GM12801 (cell line): ENCODE data around the gene PLP1.

Experiments used
- TF ChIP-seq, protein P1 (sequence below): IDR thresholded peaks from one replicate; pipeline ENCODE4 v1.5.1; 2011; ENCODE audit warnings: control low read depth; ENCODE audit not compliant: insufficient read length; ENCODE audit errors: extremely low read depth

Gene PLP1

DNA sequence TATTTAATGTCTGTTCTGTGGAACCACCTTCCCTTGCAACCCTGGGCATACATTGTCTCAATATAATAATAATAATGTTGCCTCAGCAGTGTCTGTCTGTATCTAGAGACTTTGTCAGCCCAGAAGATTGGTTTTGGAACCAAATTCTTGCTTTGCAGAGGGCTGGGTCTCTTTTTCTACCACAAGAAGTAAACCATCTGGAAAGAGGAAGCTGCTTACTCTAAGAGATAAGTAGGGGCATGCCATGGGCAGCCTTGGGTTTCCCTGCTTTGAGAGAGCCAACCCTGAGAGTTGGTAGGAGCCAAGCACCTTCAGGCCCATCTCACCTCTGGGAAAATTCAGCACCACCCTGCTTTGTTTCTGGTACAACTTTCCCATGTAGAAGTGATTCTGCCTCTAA lies 38.9 kb upstream of the PLP1 start:
- TF ChIP-seq, protein P1, sequence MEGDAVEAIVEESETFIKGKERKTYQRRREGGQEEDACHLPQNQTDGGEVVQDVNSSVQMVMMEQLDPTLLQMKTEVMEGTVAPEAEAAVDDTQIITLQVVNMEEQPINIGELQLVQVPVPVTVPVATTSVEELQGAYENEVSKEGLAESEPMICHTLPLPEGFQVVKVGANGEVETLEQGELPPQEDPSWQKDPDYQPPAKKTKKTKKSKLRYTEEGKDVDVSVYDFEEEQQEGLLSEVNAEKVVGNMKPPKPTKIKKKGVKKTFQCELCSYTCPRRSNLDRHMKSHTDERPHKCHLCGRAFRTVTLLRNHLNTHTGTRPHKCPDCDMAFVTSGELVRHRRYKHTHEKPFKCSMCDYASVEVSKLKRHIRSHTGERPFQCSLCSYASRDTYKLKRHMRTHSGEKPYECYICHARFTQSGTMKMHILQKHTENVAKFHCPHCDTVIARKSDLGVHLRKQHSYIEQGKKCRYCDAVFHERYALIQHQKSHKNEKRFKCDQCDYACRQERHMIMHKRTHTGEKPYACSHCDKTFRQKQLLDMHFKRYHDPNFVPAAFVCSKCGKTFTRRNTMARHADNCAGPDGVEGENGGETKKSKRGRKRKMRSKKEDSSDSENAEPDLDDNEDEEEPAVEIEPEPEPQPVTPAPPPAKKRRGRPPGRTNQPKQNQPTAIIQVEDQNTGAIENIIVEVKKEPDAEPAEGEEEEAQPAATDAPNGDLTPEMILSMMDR, result no peak

DNA sequence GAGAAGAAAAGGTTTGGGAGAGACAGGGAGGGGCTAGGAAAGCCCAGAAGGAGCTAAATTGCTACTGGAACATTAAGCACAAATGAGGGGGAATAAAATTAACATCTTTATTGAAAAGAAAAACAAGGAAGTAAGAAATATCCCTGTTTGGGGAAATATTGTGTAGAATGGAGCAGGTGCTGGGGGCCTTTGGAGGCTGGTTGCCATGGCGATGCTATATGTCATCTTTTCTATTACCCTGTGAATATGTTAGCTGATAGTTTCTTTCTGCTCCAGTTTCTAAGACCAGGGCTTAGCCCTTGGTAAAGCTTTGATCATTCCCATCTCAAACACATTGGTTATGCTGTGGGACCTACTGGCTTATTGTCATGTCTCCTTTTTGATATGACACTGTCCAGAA lies 37.2 kb upstream of the PLP1 start:
- TF ChIP-seq, protein P1, result no peak

DNA sequence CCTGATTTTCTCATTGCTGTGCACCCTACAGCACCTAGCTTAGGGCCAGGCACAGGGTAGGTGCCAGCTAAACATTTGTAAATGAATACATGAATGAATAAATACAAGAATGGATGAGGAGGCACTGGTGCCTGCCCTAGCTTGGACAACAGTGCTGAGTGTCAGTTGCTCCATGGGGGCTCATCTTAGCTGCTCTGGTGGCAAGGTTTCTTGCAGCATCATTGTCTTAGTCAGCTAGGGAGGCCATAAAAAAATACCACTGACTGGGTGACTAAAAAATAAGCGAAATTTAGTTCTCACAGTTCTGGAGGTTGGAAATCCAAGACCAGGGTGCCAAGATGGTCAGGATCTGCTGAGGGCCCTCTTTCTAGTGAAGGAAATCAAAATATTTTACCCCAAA lies 34.8 kb upstream of the PLP1 start:
- TF ChIP-seq, protein P1, result no peak

DNA sequence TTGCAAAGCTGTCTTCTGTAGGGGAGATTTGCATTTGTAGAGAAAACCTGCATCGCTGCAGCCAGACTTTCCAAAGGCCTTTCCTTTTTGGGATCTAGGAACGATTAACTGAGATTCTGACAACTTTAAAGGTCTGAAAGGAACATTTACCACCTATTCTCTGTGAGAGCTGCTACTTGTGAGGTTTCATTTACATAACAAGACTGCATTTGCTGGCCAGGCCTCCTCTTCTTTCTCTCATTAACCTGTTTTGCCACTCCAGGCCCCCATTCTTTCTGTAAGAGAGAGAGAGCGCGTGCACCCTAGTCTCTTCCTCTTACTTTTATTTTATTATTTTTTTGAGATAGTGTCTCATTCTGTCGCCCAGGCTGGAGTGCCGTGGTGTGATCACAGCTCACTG lies 34.3 kb upstream of the PLP1 start:
- TF ChIP-seq, protein P1, result no peak

DNA sequence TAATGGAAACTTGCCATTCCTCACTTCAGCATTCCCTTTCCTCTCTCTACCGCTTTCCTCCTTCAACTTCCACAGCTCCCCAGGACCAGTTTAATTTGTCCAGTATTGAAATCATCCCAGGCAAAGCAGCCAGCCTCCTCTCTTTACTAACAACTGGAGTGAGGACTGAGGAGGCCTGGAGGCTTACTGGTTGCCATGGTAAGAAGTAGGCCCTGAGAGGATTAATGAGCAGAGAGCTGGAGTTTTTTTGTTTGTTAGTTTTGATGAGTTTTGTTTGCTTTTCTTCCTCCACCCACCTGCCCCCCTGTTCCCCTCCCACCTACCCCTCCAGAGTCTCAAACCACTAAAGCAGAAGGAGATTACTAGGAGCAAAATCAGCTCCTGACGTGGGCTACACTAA lies 29.5 kb upstream of the PLP1 start:
- TF ChIP-seq, protein P1, result no peak

DNA sequence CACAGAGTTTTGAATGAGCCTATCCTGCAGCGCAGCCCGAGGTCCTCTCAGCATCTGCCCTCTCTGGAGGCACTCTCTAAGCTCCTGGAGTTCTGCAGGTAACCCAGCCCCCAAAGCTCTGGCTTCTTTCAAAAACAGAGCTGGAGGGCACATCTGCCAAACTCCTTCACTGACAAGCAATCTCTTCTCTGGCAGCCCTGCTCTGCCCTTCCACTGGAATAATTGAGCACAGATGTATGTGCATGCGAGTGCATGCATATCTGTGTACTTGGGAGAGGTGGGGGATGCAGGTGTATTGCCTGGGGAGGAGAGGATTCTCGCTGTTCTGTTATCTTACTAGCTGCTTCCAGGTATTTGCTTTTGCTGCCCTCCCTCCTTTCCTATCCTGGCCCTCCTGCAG lies 22.2 kb upstream of the PLP1 start:
- TF ChIP-seq, protein P1, result no peak

DNA sequence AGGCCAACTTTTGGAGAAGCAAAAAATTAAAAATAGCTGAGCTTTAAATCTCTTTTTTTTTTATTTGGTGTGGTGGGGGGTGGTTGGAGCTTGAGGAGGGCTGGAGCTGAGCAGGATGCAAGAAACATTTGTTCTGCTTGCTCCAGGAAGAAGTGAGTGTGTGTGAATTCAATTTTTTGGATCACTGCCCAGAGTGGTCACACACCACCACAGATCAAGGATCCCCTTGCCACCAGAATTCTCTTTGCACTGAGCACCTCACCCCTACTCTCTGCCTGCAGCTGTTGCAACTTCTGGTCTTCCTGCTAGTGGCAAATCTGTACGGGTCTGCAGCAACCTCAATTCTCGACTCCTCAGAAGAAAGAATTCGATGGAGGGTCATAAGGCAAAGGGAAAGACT lies 19.9 kb upstream of the PLP1 start:
- TF ChIP-seq, protein P1, result no peak

DNA sequence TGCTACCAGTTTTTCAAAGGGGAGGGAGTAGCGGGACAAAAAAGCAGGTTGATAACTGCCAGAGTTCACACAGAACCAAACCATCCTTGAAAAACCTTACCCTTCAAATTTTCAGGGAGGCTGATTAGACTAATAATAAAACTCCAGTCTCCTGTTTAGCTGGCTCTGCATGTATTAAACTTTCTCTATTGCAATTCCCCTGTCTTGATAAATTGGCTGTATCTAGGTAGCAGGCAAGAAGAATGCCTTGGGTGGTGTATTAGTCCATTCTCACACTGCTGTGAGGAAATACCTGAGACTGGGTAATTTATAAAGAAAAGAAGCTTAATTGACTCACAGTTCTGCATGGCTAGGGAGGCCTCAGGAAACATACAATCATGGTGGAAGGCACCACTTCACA lies 18.1 kb upstream of the PLP1 start:
- TF ChIP-seq, protein P1, result no peak
